Measurements from ENCODE around the gene PODXL.
"Not testable (repeated sequence)": the region's sequence is repeated elsewhere in the genome, so short reads cannot be mapped to it uniquely, and the experiment has no call there.

PODXL gene

GRCh38 chr7:131487217-131487616, 69.2 kb downstream of the PODXL start:
- DNase-seq: no peak

- no peak for DNase-seq
Observed at GRCh38 chr7:131486346-131486745, 70.1 kb downstream of the PODXL start.

GRCh38 chr7:131483586-131483985, 72.8 kb downstream of the PODXL start:
- DNase-seq: no peak

- DNase-seq: no peak
Observed at GRCh38 chr7:131482800-131483199, 73.6 kb downstream of the PODXL start.

GRCh38 chr7:131480384-131481315, 75.8 kb downstream of the PODXL start:
- DNase-seq: no peak

- DNase-seq: no peak
Observed at GRCh38 chr7:131476740-131477139, 79.7 kb downstream of the PODXL start.

- no peak for DNase-seq
Observed at GRCh38 chr7:131471250-131472004, 85.0 kb downstream of the PODXL start.

- no peak for DNase-seq
Observed at GRCh38 chr7:131467788-131468187, 88.6 kb downstream of the PODXL start.

- DNase-seq: no peak
Observed at GRCh38 chr7:131466735-131467365, 89.6 kb downstream of the PODXL start.

- not testable (repeated sequence) for DNase-seq
Observed at GRCh38 chr7:131462715-131463114, 93.7 kb downstream of the PODXL start.

- no peak for DNase-seq
Observed at GRCh38 chr7:131462059-131462458, 94.4 kb downstream of the PODXL start.

GRCh38 chr7:131459256-131459655, 97.2 kb downstream of the PODXL start:
- no peak for DNase-seq

GRCh38 chr7:131456338-131456737, 100.1 kb downstream of the PODXL start:
- no peak for DNase-seq

- DNase-seq: no peak
Observed at GRCh38 chr7:131455546-131455945, 100.9 kb downstream of the PODXL start.

- DNase-seq: no peak
Observed at GRCh38 chr7:131455001-131455400, 101.4 kb downstream of the PODXL start.

GRCh38 chr7:131454498-131454897, 101.9 kb downstream of the PODXL start:
- DNase-seq: no peak

Data from NCI-H1694 (cell line).